Hematopoietic multipotent progenitor cell treated with erythropoietin and hydrocortisone succinate and interleukin-3 and kit ligand, for 17 days (in vitro differentiated cells): ENCODE results near the gene CAMTA1.
"Not testable (repeated sequence)": the region's sequence is repeated elsewhere in the genome, so short reads cannot be mapped to it uniquely, and the experiment has no call there.

Experiments used
- DNase-seq: peaks from one replicate; pipeline ENCODE4 v3.0.0-alpha.2; 2015; ENCODE audit warnings: low spot score

CAMTA1 gene

GRCh38 chr1:6809461-6809860 is 24.2 kb downstream of the CAMTA1 start:
- no peak for DNase-seq

GRCh38 chr1:6810146-6810734 is 25.0 kb downstream of the CAMTA1 start:
- DNase-seq = not testable (repeated sequence)

DNA sequence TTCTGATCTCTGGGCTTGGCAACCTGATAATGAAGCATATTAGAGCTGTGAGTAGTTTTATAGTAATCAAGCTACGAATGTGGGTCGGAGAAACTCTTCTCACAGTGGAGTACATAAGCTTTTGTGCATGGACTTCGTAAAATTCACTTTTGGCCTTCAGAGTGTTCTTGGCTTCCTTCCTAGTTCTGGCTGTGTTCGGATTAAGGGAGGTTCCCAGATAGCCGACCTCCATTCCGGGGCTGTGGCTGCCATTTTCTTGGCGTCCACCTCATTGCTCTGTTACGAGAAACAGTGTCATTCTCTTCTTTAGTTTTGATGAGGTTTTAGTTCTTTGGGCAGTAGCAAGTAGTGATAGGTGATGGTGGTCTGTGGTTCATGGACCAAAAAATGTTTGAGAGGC is 26.3 kb downstream of the CAMTA1 start:
- no peak for DNase-seq

GRCh38 chr1:6813165-6813564 is 27.9 kb downstream of the CAMTA1 start:
- no peak for DNase-seq

DNA sequence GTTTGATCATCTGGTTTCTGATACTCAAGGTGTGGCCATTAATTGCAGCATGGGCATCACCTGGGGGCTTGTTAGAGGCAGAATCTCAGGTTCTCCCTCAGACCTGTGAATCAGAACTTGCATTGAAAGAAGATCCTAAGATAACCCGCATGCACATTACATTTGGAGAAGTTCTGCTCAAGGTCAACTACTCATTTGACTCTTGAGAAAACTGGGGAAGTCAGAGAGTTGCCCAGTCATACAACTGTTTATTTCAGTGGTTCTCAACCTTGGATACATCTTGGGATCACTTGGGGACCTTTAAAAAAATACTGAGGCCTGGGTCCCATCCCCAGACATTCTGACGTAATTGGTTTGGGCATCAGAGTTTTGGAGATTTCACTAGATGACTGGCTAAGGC is 30.5 kb downstream of the CAMTA1 start:
- DNase-seq = no peak

- no peak for DNase-seq
These were observed 34.2 kb downstream of the CAMTA1 start for GRCh38 chr1:6819246-6820040.

DNA sequence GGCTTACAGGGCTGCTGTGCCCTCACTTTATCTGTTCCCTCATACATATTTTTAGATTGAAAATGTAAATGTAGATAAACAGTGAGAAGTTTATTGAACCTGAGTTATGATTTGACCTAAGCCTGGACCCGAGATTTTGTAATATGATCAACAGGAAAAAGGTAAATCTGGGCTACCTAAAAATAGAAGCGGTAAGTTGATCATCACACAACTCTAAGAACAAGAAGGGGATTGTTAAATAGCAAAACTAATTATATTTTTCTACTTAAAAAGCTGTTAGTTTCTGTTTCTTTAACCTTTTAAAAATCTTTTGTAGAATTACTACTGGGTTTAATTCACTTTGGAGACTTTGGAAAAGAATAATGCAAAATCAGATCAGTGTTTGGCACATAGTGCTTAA is 35.6 kb downstream of the CAMTA1 start:
- DNase-seq = no peak

GRCh38 chr1:6822530-6823359 is 37.5 kb downstream of the CAMTA1 start:
- DNase-seq = no peak

- no peak for DNase-seq
These were observed 38.5 kb downstream of the CAMTA1 start for GRCh38 chr1:6823793-6824192.

DNA sequence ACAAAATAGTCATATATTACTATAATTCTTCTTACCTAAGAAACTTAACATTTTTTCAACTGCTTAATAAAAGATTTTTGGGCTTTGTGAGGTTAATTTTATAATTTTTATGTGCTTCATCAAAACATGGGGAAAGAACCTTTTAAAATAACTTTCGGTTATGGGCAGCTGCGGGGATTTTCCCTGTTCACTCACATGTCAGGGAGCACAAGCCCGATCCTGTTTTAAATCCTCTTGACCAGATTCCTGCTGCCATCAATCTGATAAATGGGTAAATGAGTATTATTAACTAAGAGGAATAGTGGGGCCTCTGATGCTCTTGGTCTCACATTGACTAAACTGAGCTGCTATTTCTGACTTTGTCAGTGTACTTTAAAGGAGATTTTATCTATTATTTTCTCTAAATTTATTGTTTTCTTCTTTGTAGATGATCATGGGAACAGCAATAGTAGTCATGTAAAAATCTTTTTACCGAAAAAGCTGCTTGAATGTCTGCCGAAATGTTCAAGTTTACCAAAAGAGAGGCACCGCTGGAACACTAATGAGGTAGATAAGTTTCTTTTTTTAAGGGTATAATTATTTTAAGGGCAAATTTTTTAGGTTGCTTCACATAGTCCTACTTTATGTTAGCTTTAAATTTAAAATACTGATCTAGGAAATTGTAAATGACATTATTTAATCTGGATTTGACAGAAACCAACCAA is 39.6 kb downstream of the CAMTA1 start:
- DNase-seq = no peak

- no peak for DNase-seq
These were observed 40.6 kb downstream of the CAMTA1 start for GRCh38 chr1:6825828-6826227.

- DNase-seq = no peak
These were observed 41.8 kb downstream of the CAMTA1 start for GRCh38 chr1:6827079-6827478.

DNA sequence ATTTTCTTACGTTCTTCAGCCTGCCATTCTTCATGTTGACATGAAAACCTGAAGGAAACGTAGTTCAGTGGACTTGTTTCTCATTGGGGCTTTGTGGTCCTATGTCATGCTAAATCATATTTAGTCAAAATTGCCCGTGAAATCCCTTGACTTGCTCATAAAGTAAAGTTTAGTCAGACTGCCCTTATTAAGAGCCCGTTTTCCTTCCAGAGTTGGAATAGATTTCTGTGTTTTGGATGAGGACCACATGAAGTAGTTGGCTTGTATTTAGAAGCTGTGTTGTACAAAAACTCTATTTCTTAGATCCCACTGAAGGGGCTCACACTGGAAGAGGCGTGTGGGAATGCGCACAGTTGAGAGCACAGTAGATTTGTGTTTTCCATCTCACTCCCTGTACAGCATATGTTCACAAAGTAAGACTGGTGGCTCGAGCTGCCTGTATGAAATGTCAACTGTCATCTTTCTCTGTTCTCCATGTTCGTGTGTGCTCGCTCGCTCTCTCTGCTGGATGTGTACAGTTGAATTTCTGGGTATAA is 42.4 kb downstream of the CAMTA1 start:
- no peak for DNase-seq

DNA sequence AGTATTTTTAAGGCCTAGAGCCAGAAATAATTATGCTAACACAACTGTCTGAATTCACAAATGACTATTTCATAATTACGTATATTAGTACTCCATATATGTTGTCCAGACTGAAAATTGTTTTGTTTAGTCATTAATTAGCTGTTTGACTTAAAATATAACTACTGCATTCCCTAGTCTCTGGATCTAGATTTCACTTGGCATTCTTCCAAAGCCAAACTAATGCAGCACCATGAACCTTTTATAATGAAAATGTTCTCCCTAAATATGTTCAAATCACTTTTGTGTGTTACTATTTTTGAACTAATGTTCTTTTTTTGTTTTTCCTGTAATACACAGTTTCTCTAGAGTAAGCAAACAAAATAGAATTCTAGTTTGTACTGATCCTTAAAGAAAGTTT is 46.1 kb downstream of the CAMTA1 start:
- DNase-seq = no peak

GRCh38 chr1:6832006-6832405 is 46.8 kb downstream of the CAMTA1 start:
- not testable (repeated sequence) for DNase-seq

- DNase-seq = no peak
These were observed 47.4 kb downstream of the CAMTA1 start for GRCh38 chr1:6832531-6833188.

- no peak for DNase-seq
These were observed 48.5 kb downstream of the CAMTA1 start for GRCh38 chr1:6833804-6834203.

DNA sequence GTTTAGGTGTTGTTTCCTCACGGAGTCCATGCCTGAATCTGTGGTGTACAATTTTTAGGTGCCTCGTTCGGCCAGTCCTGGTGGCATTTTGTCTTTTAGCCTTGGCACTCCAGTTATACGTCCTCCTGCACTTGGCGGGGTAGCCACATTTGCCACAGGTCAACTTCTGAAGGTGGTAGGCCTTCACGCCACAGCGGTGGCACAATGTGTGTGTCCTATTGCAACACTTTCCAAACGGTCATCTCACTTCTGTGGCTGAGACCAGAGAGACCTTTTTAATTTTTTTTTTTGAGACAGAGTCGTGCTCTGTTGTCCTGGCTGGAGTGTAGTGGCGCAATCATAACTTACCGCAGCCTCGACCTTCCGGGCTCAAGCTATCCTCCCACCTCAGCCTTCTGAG is 49.1 kb downstream of the CAMTA1 start:
- no peak for DNase-seq

- no peak for DNase-seq
These were observed 49.9 kb downstream of the CAMTA1 start for GRCh38 chr1:6835139-6835538.

- no peak for DNase-seq
These were observed 57.0 kb downstream of the CAMTA1 start for GRCh38 chr1:6842301-6842700.

DNA sequence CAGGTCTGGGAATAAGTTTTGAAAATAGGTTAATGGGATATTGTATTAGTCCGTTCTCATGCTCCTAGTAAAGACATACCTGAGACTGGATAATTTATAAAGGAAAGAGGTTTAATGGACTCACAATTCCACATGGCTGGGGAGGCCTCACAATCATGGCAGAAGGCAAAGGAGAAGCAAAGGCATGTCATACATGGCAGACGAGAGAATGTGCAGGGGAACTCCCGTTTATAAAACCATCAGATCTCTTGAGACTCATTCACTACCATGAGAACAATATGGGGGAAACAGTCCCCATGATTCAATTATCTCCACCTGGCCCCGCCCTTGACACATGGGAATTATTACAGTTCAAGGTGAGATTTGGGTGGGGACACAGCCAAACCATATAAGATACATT is 60.5 kb downstream of the CAMTA1 start:
- not testable (repeated sequence) for DNase-seq

- no peak for DNase-seq
These were observed 63.6 kb downstream of the CAMTA1 start for GRCh38 chr1:6848816-6849215.
